HTR-8/SVneo (cell line): ENCODE results near the gene HNRNPU.
"Not testable (repeated sequence)": the region's sequence is repeated elsewhere in the genome, so short reads cannot be mapped to it uniquely, and the experiment has no call there.

Source experiments
- DNase-seq: peaks from one replicate; pipeline ENCODE4 v3.0.0; 2011; ENCODE audit warnings: low spot score, mixed read lengths; ENCODE audit not compliant: insufficient read length
- FAIRE-seq: peaks from 2 replicates; lab custom pipeline; 2011; peaks lifted over from hg19 to GRCh38; lab: Jason Lieb, UNC

The HNRNPU gene

GRCh38 chr1:244843148-244843978, 21.0 kb downstream of the HNRNPU start:
- no peak for FAIRE-seq
- DNase-seq: no peak

- FAIRE-seq: no peak
- no peak for DNase-seq
Measured at GRCh38 chr1:244841273-244841927, 22.9 kb downstream of the HNRNPU start.

GRCh38 chr1:244840219-244840794, 24.0 kb downstream of the HNRNPU start:
- DNase-seq (no peak), FAIRE-seq (no peak)

GRCh38 chr1:244839656-244840055, 24.7 kb downstream of the HNRNPU start:
- FAIRE-seq: no peak
- no peak for DNase-seq

GRCh38 chr1:244837597-244838258, 26.6 kb downstream of the HNRNPU start:
- DNase-seq: no peak
- no peak for FAIRE-seq

- DNase-seq (no peak), FAIRE-seq (no peak)
Measured at GRCh38 chr1:244836584-244836983, 27.8 kb downstream of the HNRNPU start.

GRCh38 chr1:244836135-244836521, 28.2 kb downstream of the HNRNPU start:
- no peak for FAIRE-seq

GRCh38 chr1:244835276-244836134, 28.8 kb downstream of the HNRNPU start, which contains the start of gene COX20:
Gene COX20 (plus strand): TSS chr1:244835658. CDS start chr1:244835715, 57 bp downstream.
- FAIRE-seq: no peak
- peak; percentile 77 for DNase-seq

More at GRCh38 chr1:244836135-244836521, 28.2 kb downstream of the HNRNPU start:
- peak; percentile 35 for DNase-seq

- peak; percentile 78 for FAIRE-seq
- DNase-seq: peak; percentile 78
Measured at GRCh38 chr1:244834543-244835275, 29.6 kb downstream of the HNRNPU start.

GRCh38 chr1:244833734-244834542, 30.4 kb downstream of the HNRNPU start:
- FAIRE-seq: no peak
- DNase-seq: peak; percentile 54

- not testable (repeated sequence) for FAIRE-seq, DNase-seq
Measured at GRCh38 chr1:244833260-244833659, 31.1 kb downstream of the HNRNPU start.

GRCh38 chr1:244830639-244831038, 33.7 kb downstream of the HNRNPU start:
- FAIRE-seq (no peak), DNase-seq (no peak)

GRCh38 chr1:244826712-244827111, 37.6 kb downstream of the HNRNPU start:
- FAIRE-seq: no peak

GRCh38 chr1:244822878-244823277, 41.5 kb downstream of the HNRNPU start:
- DNase-seq: no peak
- no peak for FAIRE-seq

More at GRCh38 chr1:244826712-244827111, 37.6 kb downstream of the HNRNPU start:
- DNase-seq: no peak

GRCh38 chr1:244821134-244821533, 43.2 kb downstream of the HNRNPU start:
- no peak for FAIRE-seq

GRCh38 chr1:244820131-244820530, 44.2 kb downstream of the HNRNPU start:
- FAIRE-seq (no peak), DNase-seq (no peak)

More at GRCh38 chr1:244821134-244821533, 43.2 kb downstream of the HNRNPU start:
- DNase-seq: no peak

GRCh38 chr1:244817415-244817894, 46.9 kb downstream of the HNRNPU start:
- DNase-seq (no peak), FAIRE-seq (no peak)

- DNase-seq (no peak), FAIRE-seq (no peak)
Measured at GRCh38 chr1:244815600-244816099, 48.7 kb downstream of the HNRNPU start.
